Measurements from ENCODE around the gene STK39. TPM values are rescaled to one million over a fixed set of nuclear protein-coding genes. Genes with fewer than 3 reads are reported as not detected.

STK39 gene
- total RNA-seq, 1 donor from 2014 or later: 14.3 TPM

GRCh38 chr2:168252976-168253375 lies 5.6 kb upstream of the STK39 start:
- H3K9me3 Mint-ChIP-seq (ENCODE audit: unreplicated experiment): no peaks in the 10 kb centered on the region
- no peak for TF ChIP-seq CTCF (IDR thresholded peaks at IDR 0.05; ENCODE audit: unreplicated experiment)
- no peak overlapping the region for H3K4me3 Mint-ChIP-seq (ENCODE audit: unreplicated experiment)
- no peak overlapping the region for H3K27ac Mint-ChIP-seq (ENCODE audit: unreplicated experiment)
- peaks cover 6% of the 10 kb centered on the region for H3K4me1 Mint-ChIP-seq (ENCODE audit: unreplicated experiment)
- H3K36me3 Mint-ChIP-seq (ENCODE audit: low read depth, unreplicated experiment): no peaks in the 10 kb centered on the region
- DNase-seq (ENCODE audit: low spot score): no peak
- H3K27me3 Mint-ChIP-seq (ENCODE audit: unreplicated experiment): peaks cover 1% of the 10 kb centered on the region

GRCh38 chr2:168246483-168247340 lies 683 bp downstream of the STK39 start:
- Mint-ChIP-seq H3K4me3 (ENCODE audit: unreplicated experiment) (peak overlapping the region; percentile 95), H3K27ac (ENCODE audit: unreplicated experiment) (no peak overlapping the region), H3K4me1 (ENCODE audit: unreplicated experiment) (peaks cover 21% of the 10 kb centered on the region), H3K36me3 (ENCODE audit: low read depth, unreplicated experiment) (no peaks in the 10 kb centered on the region), H3K9me3 (ENCODE audit: unreplicated experiment) (no peaks in the 10 kb centered on the region), H3K27me3 (ENCODE audit: unreplicated experiment) (peaks cover 7% of the 10 kb centered on the region)
- TF ChIP-seq CTCF (IDR thresholded peaks at IDR 0.05; ENCODE audit: unreplicated experiment): no peak
- peak; percentile 63 for DNase-seq (ENCODE audit: low spot score)

GRCh38 chr2:168246072-168246482 lies 1.3 kb downstream of the STK39 start:
- Mint-ChIP-seq H3K27ac (ENCODE audit: unreplicated experiment) (peak overlapping the region; percentile 52), H3K36me3 (ENCODE audit: low read depth, unreplicated experiment) (no peaks in the 10 kb centered on the region), H3K4me1 (ENCODE audit: unreplicated experiment) (peaks cover 21% of the 10 kb centered on the region), H3K9me3 (ENCODE audit: unreplicated experiment) (no peaks in the 10 kb centered on the region), H3K27me3 (ENCODE audit: unreplicated experiment) (peaks cover 7% of the 10 kb centered on the region), H3K4me3 (ENCODE audit: unreplicated experiment) (peak overlapping the region; percentile 95)
- no peak for DNase-seq (ENCODE audit: low spot score)
- no peak for TF ChIP-seq CTCF (IDR thresholded peaks at IDR 0.05; ENCODE audit: unreplicated experiment)

- Mint-ChIP-seq H3K27ac (ENCODE audit: unreplicated experiment) (no peak overlapping the region), H3K27me3 (ENCODE audit: unreplicated experiment) (peaks cover 7% of the 10 kb centered on the region), H3K4me1 (ENCODE audit: unreplicated experiment) (peaks cover 21% of the 10 kb centered on the region), H3K4me3 (ENCODE audit: unreplicated experiment) (no peak overlapping the region), H3K36me3 (ENCODE audit: low read depth, unreplicated experiment) (no peaks in the 10 kb centered on the region), H3K9me3 (ENCODE audit: unreplicated experiment) (no peaks in the 10 kb centered on the region)
- DNase-seq (ENCODE audit: low spot score): no peak
- no peak for TF ChIP-seq CTCF (IDR thresholded peaks at IDR 0.05; ENCODE audit: unreplicated experiment)
Measured at GRCh38 chr2:168245074-168245825, 2.1 kb downstream of the STK39 start.

- H3K4me3 Mint-ChIP-seq (ENCODE audit: unreplicated experiment): no peak overlapping the region
- no peaks in the 10 kb centered on the region for H3K9me3 Mint-ChIP-seq (ENCODE audit: unreplicated experiment)
- peaks cover 21% of the 10 kb centered on the region for H3K4me1 Mint-ChIP-seq (ENCODE audit: unreplicated experiment)
- no peaks in the 10 kb centered on the region for H3K36me3 Mint-ChIP-seq (ENCODE audit: low read depth, unreplicated experiment)
- peaks cover 7% of the 10 kb centered on the region for H3K27me3 Mint-ChIP-seq (ENCODE audit: unreplicated experiment)
- H3K27ac Mint-ChIP-seq (ENCODE audit: unreplicated experiment): no peak overlapping the region
- no peak for DNase-seq (ENCODE audit: low spot score)
- no peak for TF ChIP-seq CTCF (IDR thresholded peaks at IDR 0.05; ENCODE audit: unreplicated experiment)
Measured at GRCh38 chr2:168244318-168244717, 3.1 kb downstream of the STK39 start.
